Uterus (tissue), 4 donors: ENCODE results near the gene DIAPH2. TPM values are rescaled to one million over a fixed set of nuclear protein-coding genes. Genes with fewer than 3 reads are reported as not detected.

Experiments
- DNase-seq, 2 donors: peaks; one replicate each; pipeline ENCODE4 v3.0.0-alpha.2; 2019 to 2020
- H3K27ac ChIP-seq, 2 donors: fragments of 200-600 bp; sonication (generic); 1 replicate in 1 of 2; 2 replicates in 1 of 2; pipeline ENCODE4 v1.5.1; 2016 to 2018
- H3K27me3 ChIP-seq, 2 donors: fragments of 200-600 bp; sonication (generic); one replicate each; pipeline ENCODE4 v1.5.1; 2018 to 2019; ENCODE audit warnings: control low read depth in 1 of 2
- H3K36me3 ChIP-seq, 2 donors: fragments of 200-600 bp; sonication (generic); one replicate each; pipeline ENCODE4 v1.5.1; 2019; ENCODE audit warnings: control low read depth in 1 of 2
- H3K4me1 ChIP-seq, 2 donors: fragments of 200-600 bp; sonication (generic); one replicate each; pipeline ENCODE4 v1.5.1; 2018 to 2019; ENCODE audit warnings: control low read depth in 1 of 2
- H3K4me3 ChIP-seq, 2 donors: fragments of 200-600 bp; sonication (generic); 1 replicate in 1 of 2; 2 replicates in 1 of 2; pipeline ENCODE4 v1.5.1; 2018 to 2019; ENCODE audit warnings: mild to moderate bottlenecking in 1 of 2
- H3K9me3 ChIP-seq, 2 donors: fragments of 200-600 bp; sonication (generic); one replicate each; pipeline ENCODE4 v1.5.1; 2019; ENCODE audit warnings: control low read depth in 1 of 2
- CTCF ChIP-seq, 4 experiments: fragments of 200-600 bp in 2 of 4; fragments of 450-650 bp in 2 of 4; sonication (generic) in 2 of 4; IDR thresholded peaks; one replicate each; pipeline ENCODE4 v1.5.1; 2016 to 2019; ENCODE audit warnings: antibody characterized with exemption in 4 of 4, mild to moderate bottlenecking in 2 of 4, moderate library complexity in 1 of 4
- POLR2A ChIP-seq, 2 donors: fragments of 450-650 bp; IDR thresholded peaks; one replicate each; pipeline ENCODE4 v1.6.1; 2016; ENCODE audit warnings: antibody characterized with exemption in 2 of 2, mild to moderate bottlenecking in 1 of 2, moderate library complexity in 1 of 2
- intact Hi-C: fragments of 100-400 bp; cut with DNase I; formaldehyde crosslinking; loops from one replicate; pipeline ENCODE4 v1.15.1; 2023; ENCODE audit warnings: low total_unique reads
- total RNA-seq, 4 donors: library from RNA; depleted of rRNA in 3 of 4; stranded (reverse); fragments of >200 nt in 3 of 4; gene quantifications; one replicate each; pipeline versions ENCODE4 v1.1.0 to v1.2.4, GENCODE V29; 2014 to 2023
- donor health status: DM: yes; HTN: yes; CAD: no.

The DIAPH2 gene
- total RNA-seq, 4 donors from 2014 or later = 16.7 to 41.5 (median 30.3) TPM

DNA sequence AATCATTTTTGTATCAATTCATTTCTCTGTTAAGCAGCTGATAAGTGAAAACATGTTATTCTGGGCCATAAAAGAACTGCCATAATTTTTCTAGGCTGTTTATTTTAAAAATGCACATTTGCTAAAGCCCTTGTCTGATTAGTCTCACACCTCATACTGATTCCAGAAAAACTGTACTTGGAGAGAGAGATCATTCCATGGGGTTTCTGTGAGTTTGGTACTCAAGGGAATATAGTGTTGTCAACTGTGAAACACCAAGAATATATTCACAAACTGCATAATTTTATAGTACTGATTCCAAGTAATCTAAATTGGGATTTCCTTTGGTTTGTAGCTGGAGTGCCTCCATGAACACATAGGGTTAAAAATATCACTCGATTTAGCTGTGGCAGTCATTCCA lies 746.6 kb downstream of the DIAPH2 start:
- Histone ChIP-seq H3K4me1 (no peaks in the 10 kb centered on the region), H3K27ac (no peak overlapping the region), H3K36me3 (no peaks in the 10 kb centered on the region), H3K27me3 (no peaks in the 10 kb centered on the region), H3K9me3 (no peaks in the 10 kb centered on the region), H3K4me3 (no peak overlapping the region)
- no peak for DNase-seq
- TF ChIP-seq CTCF (IDR thresholded peaks at IDR 0.05) (no peak), POLR2A (IDR thresholded peaks at IDR 0.05) (no peak)
- intact Hi-C loops = no loop called here

DNA sequence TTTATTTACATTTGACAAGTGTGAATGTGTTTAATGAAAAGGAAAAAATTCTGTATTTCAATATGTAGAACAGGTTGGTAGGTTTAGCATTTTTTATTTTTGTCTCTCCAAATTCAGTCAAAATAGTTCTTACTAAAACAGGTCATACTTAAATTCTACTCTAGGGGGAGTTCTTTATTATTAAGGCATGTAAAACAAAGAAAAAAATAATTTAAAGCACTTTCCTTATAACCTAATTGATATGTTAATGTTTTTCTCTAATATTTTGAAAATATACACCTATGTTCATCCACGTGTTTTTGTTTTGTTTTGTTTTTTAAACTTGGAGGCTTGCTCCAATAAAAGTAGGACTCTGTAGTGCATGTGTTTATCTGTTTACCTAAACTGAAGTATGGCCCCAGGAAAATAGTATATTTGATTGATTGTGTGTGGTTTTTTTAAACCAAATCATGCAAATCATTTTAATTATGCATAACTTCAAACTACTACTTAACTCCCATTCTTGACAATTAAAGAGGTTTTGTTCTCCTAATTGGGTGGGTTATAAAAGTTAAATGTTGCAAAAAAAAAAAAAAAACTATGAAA lies 761.7 kb downstream of the DIAPH2 start:
- intact Hi-C loops = no loop called here
- no peak overlapping the region for H3K27ac ChIP-seq
- TF ChIP-seq POLR2A (IDR thresholded peaks at IDR 0.05) (no peak), CTCF (IDR thresholded peaks at IDR 0.05) (no peak)
- H3K36me3 ChIP-seq = no peaks in the 10 kb centered on the region
- no peaks in the 10 kb centered on the region for H3K4me1 ChIP-seq
- peaks cover 0 to 5% of the 10 kb centered on the region in 2 donors for H3K27me3 ChIP-seq
- no peak for DNase-seq
- no peak overlapping the region for H3K4me3 ChIP-seq
- H3K9me3 ChIP-seq = no peaks in the 10 kb centered on the region

DNA sequence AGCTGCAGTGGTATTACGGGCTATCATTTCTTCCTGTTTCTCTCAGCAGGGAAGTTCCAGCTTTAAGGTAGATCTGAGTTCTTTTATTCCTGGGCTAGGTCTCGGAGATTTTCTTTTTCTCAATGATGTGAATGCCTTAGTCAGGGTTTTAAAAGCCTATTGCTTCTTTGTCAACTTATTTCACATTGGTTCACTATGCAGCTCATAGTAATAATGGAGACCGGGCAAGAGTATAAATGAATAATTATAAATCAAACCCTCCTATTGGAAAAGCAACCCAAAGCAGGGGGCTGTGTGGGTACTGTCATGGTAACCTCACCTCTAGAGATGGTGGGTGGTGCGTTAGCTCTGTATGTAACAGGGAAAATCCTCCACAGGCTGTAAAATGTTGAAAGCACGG lies 762.7 kb downstream of the DIAPH2 start:
- TF ChIP-seq POLR2A (IDR thresholded peaks at IDR 0.05) (no peak), CTCF (IDR thresholded peaks at IDR 0.05) (no peak)
- H3K27me3 ChIP-seq = peaks cover 0 to 5% of the 10 kb centered on the region in 2 donors
- no peak overlapping the region for H3K4me3 ChIP-seq
- H3K9me3 ChIP-seq = no peaks in the 10 kb centered on the region
- H3K27ac ChIP-seq = no peak overlapping the region
- intact Hi-C loops = no loop called here
- H3K36me3 ChIP-seq = no peaks in the 10 kb centered on the region
- H3K4me1 ChIP-seq = no peaks in the 10 kb centered on the region
- no peak for DNase-seq

- Histone ChIP-seq H3K4me1 (no peaks in the 10 kb centered on the region), H3K36me3 (no peaks in the 10 kb centered on the region), H3K27me3 (peaks cover 0 to 11% of the 10 kb centered on the region in 2 donors), H3K27ac (no peak overlapping the region), H3K4me3 (no peak overlapping the region), H3K9me3 (no peaks in the 10 kb centered on the region)
- TF ChIP-seq CTCF (IDR thresholded peaks at IDR 0.05) (no peak), POLR2A (IDR thresholded peaks at IDR 0.05) (no peak)
- no peak for DNase-seq
- intact Hi-C loops = no loop called here
Measured at GRCh38 chrX:97452283-97452682, 767.6 kb downstream of the DIAPH2 start.

DNA sequence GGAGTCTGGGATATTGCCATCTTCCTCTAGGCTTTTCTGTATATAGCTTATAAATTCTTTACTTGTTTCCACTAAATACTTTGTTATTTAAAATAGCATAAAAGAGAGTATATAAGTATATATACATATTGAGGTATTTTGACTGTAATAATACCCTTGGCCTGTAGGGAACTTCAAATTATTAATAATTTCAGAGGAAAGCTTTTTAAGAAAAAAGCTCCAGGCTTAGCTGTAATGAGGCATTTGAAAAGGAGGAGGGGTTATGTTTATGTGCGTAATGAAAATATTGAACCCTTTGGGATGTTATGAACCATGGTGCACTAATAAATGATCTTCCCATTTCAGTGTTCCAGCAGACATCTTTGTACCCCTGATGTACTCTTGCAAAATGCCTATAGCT lies 777.1 kb downstream of the DIAPH2 start:
- no peak overlapping the region for H3K4me3 ChIP-seq
- intact Hi-C loops = no loop called here
- DNase-seq = no peak

GRCh38 chrX:97471071-97471470 lies 786.4 kb downstream of the DIAPH2 start:
- no peaks in the 10 kb centered on the region for H3K36me3 ChIP-seq

More for the DNA sequence above, 777.1 kb downstream of the DIAPH2 start:
- no peaks in the 10 kb centered on the region for H3K9me3 ChIP-seq
- no peaks in the 10 kb centered on the region for H3K4me1 ChIP-seq
- H3K27me3 ChIP-seq = no peaks in the 10 kb centered on the region
- no peak overlapping the region for H3K27ac ChIP-seq
- no peak for TF ChIP-seq POLR2A (IDR thresholded peaks at IDR 0.05)
- no peaks in the 10 kb centered on the region for H3K36me3 ChIP-seq

More at GRCh38 chrX:97471071-97471470, 786.4 kb downstream of the DIAPH2 start:
- intact Hi-C loops = no loop called here
- Histone ChIP-seq H3K9me3 (no peaks in the 10 kb centered on the region), H3K27ac (no peak overlapping the region), H3K4me1 (no peaks in the 10 kb centered on the region), H3K4me3 (no peak overlapping the region), H3K27me3 (no peaks in the 10 kb centered on the region)
- DNase-seq = no peak
- TF ChIP-seq CTCF (IDR thresholded peaks at IDR 0.05) (no peak), POLR2A (IDR thresholded peaks at IDR 0.05) (no peak)
